Body of pancreas (tissue), 4 donors: Measurements from ENCODE around the gene URB2. TPM values are rescaled to one million over a fixed set of nuclear protein-coding genes. Genes with fewer than 3 reads are reported as not detected.

Experiments
- ATAC-seq: fragments of 150-250 bp; one replicate; pipeline ENCODE4 v1.9.1; 2016
- DNase-seq, 4 donors: peaks; one replicate each; pipeline ENCODE4 v3.0.0-alpha.2; 2019
- H3K27ac ChIP-seq, 4 donors: fragments of 200-600 bp; sonication (generic); 1 replicate in 3 of 4; 2 replicates in 1 of 4; pipeline versions ENCODE4 v1.5.1 to v1.6.1; 2016 to 2019; ENCODE audit warnings: mild to moderate bottlenecking in 1 of 4, mixed read lengths in 1 of 4, moderate library complexity in 1 of 4
- H3K27me3 ChIP-seq, 2 donors: fragments of 200-600 bp; sonication (generic); one replicate each; pipeline ENCODE4 v1.6.0; 2016; ENCODE audit warnings: mild to moderate bottlenecking in 1 of 2
- H3K36me3 ChIP-seq, 2 donors: fragments of 200-600 bp; sonication (generic); replicated peaks in 1 of 2; 2 replicates each; pipeline ENCODE4 v1.5.1; 2016; ENCODE audit warnings: low read depth in 2 of 2; ENCODE audit not compliant: insufficient read depth in 1 of 2
- H3K4me1 ChIP-seq: fragments of 200-600 bp; sonication (generic); one replicate; pipeline ENCODE4 v1.6.0; 2016
- H3K4me3 ChIP-seq, 2 donors: fragments of 200-600 bp; sonication (generic); 1 replicate in 1 of 2; 2 replicates in 1 of 2; pipeline ENCODE4 v1.5.1; 2016 to 2019
- H3K9me3 ChIP-seq, 3 donors: fragments of 200-600 bp; sonication (generic); 1 replicate in 2 of 3; 2 replicates in 1 of 3; pipeline ENCODE4 v1.5.1; 2016
- POLR2A ChIP-seq, 3 donors: fragments of 450-650 bp; IDR thresholded peaks; one replicate each; pipeline ENCODE4 v1.6.1; 2016; ENCODE audit warnings: antibody characterized with exemption in 3 of 3, mild to moderate bottlenecking in 2 of 3
- WGBS, 2 donors: methylation state at CpG; one replicate each; pipeline ENCODE4 v1.1.5; 2017; 5-methylcytosine and 5-hydroxymethylcytosine counted together
- intact Hi-C: fragments of 100-400 bp; cut with DNase I; formaldehyde crosslinking; loops from one replicate; pipeline ENCODE4 v1.15.1; 2023
- total RNA-seq, 2 donors: library from RNA; depleted of rRNA; stranded (reverse); fragments of >200 nt; gene quantifications; one replicate each; pipeline ENCODE4 v1.1.0, GENCODE V29; 2016
- TF ChIP-seq, protein P1 (sequence below), 7 experiments: fragments of 450-650 bp in 4 of 7; fragments of 200-600 bp in 3 of 7; sonication (generic) in 3 of 7; IDR thresholded peaks; one replicate each; pipeline ENCODE4 v1.5.1; 2016 to 2019; ENCODE audit warnings: antibody characterized with exemption in 7 of 7

The URB2 gene
- total RNA-seq, 2 donors from 2014 or later = 4.2 to 8.2 TPM

DNA sequence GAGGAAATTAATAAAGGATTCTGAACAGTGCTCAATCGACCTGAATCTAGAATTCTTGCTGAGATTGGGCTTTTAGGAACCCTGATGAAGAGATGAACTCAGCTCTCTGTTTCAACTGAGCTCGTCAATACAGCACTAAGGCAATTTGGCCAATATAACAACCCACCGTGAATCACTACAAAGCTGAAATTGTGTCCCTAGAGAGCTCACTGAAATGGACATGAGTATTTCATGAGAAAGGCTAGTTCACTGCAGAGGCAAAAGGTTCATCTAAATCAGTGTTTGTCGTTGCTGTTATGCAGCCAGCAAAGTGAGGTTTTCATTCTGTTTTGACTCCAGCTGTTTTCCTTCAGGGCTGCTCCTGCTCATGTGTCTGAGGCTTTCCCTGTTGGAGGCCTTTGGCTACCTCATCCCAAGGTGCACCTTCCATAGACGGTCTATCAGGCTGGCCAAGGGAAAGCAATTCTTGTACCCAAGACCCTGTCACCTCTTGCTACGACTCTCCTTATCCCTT is 83.5 kb downstream of the URB2 start:
- WGBS, 2 donors = 75 to 80% methylated on average over 6 of the region's 6 CpGs
- ATAC-seq (no peak), DNase-seq (no peak)
- no peak for TF ChIP-seq POLR2A (IDR thresholded peaks at IDR 0.05)
- TF ChIP-seq, protein P1, sequence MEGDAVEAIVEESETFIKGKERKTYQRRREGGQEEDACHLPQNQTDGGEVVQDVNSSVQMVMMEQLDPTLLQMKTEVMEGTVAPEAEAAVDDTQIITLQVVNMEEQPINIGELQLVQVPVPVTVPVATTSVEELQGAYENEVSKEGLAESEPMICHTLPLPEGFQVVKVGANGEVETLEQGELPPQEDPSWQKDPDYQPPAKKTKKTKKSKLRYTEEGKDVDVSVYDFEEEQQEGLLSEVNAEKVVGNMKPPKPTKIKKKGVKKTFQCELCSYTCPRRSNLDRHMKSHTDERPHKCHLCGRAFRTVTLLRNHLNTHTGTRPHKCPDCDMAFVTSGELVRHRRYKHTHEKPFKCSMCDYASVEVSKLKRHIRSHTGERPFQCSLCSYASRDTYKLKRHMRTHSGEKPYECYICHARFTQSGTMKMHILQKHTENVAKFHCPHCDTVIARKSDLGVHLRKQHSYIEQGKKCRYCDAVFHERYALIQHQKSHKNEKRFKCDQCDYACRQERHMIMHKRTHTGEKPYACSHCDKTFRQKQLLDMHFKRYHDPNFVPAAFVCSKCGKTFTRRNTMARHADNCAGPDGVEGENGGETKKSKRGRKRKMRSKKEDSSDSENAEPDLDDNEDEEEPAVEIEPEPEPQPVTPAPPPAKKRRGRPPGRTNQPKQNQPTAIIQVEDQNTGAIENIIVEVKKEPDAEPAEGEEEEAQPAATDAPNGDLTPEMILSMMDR (IDR thresholded peaks at IDR 0.05) = no peak
- Histone ChIP-seq H3K4me3 (no peak overlapping the region), H3K9me3 (peaks cover 0 to 3% (median 0%) of the 10 kb centered on the region in 3 donors), H3K27me3 (no peaks in the 10 kb centered on the region), H3K4me1 (peaks cover 3% of the 10 kb centered on the region), H3K36me3 (no peaks in the 10 kb centered on the region), H3K27ac (no peak overlapping the region)
- intact Hi-C loops = no loop called here

Other genes with a start within 250 kb of the URB2 start
- gene ACTA1, start 192.2 kb upstream of the URB2 start, total RNA-seq = 1 to 10 TPM in 1 of 2 donors, not detected in 1; 7.6 TPM
- gene NUP133, start 117.9 kb upstream of the URB2 start, total RNA-seq = 10 to 100 TPM; 13.5 to 16.3 TPM
- 10 to 100 TPM in 1 of 2 donors, 1 to 10 TPM in 1; 7.8 to 15.2 TPM for gene ABCB10, start 67.5 kb upstream of the URB2 start, total RNA-seq
- 1 to 10 TPM; 4.6 to 6.2 TPM for gene TAF5L, start 125 bp upstream of the URB2 start, total RNA-seq